Fibroblast of mammary gland (primary cell): ENCODE data around the gene LRBA.
"Not testable (repeated sequence)": the region's sequence is repeated elsewhere in the genome, so short reads cannot be mapped to it uniquely, and the experiment has no call there.

Experiments used
- DNase-seq: peaks from one replicate; pipeline ENCODE4 v3.0.0-alpha.2; 2010; ENCODE audit warnings: low read depth
- H3K4me3 ChIP-seq: 2 replicates; pipeline ENCODE4 v1.5.1; 2011; ENCODE audit warnings: low read depth, mild to moderate bottlenecking, low read length, moderate library complexity; ENCODE audit not compliant: control insufficient read depth
- TF ChIP-seq, protein P1 (sequence below): conservative IDR thresholded peaks from 2 replicates; pipeline ENCODE4 v1.5.1; 2011; ENCODE audit warnings: low read depth, low read length, inconsistent platforms; ENCODE audit not compliant: control insufficient read depth, insufficient read depth

LRBA gene

DNA sequence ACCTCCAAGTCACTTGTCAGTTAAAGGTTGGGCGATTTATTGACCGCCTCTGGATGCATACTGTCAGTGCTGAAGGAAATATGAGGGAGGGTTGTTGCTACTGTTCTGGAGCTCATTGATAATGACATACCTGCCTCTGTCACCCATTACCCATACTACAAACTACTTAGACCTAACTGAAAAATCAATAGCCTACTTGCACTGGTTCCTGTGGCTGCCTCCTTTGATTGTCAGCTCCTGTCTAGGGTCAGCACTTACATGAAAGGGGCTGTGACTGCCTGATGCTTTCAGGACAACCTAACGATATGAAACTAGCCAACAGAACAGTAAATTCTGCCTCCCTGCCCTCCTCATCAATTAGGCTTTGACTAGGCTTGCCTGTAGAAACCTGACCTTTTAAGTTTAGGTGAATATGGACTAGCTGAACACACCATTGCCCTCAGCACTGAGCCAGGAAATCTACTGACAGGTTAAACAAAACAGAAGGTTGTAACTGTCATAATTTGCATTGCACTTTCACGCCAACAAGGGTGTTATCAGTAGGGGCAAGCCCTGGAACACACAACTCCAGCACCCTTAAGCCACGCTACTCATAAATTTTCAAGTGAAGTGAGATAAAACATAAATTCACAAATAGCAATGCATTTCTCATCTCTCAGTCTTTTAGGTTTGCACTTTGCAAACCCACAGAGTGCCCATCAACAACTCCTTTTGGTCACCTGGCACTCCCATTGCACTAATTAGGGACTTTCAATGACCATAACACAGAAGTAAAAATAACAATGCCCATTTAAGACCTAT, 442.2 kb downstream of the LRBA start:
- no peak for DNase-seq
- no peak overlapping the region for H3K4me3 ChIP-seq
- TF ChIP-seq, protein P1, sequence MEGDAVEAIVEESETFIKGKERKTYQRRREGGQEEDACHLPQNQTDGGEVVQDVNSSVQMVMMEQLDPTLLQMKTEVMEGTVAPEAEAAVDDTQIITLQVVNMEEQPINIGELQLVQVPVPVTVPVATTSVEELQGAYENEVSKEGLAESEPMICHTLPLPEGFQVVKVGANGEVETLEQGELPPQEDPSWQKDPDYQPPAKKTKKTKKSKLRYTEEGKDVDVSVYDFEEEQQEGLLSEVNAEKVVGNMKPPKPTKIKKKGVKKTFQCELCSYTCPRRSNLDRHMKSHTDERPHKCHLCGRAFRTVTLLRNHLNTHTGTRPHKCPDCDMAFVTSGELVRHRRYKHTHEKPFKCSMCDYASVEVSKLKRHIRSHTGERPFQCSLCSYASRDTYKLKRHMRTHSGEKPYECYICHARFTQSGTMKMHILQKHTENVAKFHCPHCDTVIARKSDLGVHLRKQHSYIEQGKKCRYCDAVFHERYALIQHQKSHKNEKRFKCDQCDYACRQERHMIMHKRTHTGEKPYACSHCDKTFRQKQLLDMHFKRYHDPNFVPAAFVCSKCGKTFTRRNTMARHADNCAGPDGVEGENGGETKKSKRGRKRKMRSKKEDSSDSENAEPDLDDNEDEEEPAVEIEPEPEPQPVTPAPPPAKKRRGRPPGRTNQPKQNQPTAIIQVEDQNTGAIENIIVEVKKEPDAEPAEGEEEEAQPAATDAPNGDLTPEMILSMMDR: no peak

DNA sequence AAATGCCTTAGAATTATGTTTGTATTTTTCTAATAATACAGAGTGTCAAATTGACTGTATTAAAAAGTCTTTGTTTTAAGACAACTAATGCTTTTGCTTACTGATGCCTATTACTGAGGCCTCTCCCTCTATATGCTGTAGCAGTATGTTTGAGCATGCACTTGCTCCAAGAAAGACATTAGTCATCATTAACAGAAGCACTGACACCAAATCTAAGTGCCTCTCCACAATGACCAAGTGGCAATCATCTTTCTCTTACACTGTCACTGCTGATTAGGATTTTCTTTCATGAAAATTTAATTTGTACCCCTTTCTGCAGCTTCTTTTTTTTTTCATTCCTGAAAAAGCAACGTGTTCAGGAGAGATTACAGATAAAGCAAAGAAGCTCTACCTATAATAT, 444.2 kb downstream of the LRBA start:
- H3K4me3 ChIP-seq: no peak overlapping the region
- TF ChIP-seq, protein P1: no peak
- no peak for DNase-seq

DNA sequence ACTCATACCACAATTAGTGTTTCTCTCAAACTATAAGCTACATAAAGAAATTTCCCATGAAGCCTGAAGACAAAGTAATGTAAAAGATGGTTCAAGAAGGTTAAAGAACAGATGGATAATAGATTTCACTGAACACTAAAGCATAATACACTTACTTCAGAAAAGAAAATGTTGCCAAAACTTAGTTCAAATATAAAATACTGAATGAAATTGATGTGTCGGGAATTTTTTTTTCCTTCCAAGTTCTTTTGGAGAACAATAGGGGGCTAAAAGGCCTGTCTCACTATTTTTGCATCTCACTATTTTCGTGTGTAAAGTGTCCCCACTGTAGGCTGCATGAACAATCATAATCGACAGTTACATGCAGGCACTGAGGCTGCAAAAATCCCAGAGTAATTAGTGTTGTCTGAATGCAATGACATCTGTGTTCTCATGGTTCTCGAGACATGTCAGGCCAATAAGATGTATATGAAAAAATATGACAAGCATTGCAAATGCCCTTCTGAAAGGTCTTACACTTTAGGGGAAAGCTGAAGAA, 445.0 kb downstream of the LRBA start:
- H3K4me3 ChIP-seq: no peak overlapping the region
- no peak for DNase-seq
- TF ChIP-seq, protein P1: no peak

DNA sequence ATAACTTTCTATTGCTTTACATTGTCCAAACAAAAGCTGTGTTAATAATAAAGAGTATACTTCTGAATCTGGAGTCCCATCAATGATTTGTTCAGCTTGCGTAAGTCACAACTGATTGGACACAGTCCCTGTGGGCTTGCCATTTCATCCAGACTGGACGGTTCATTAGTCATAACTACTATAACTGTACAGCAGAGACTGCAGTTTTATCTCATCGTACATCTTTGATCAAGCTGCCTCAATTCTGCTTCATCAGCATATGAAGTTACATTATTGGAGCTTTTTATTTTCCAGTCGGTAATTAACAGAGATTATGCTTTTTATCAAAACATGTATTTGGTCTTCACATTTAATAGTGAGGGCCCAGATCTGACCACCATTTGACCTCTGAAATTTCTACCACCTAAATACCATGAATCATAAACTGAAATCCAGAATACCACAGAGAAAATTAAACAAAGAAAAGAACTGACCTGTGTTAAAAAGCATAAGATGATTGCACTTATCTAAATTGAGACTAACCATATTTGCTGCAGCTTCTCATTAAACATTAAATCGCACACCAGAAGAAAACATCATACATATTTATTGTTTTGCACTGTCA, 445.6 kb downstream of the LRBA start:
- H3K4me3 ChIP-seq: no peak overlapping the region
- TF ChIP-seq, protein P1: no peak
- DNase-seq: peak; percentile 83

DNA sequence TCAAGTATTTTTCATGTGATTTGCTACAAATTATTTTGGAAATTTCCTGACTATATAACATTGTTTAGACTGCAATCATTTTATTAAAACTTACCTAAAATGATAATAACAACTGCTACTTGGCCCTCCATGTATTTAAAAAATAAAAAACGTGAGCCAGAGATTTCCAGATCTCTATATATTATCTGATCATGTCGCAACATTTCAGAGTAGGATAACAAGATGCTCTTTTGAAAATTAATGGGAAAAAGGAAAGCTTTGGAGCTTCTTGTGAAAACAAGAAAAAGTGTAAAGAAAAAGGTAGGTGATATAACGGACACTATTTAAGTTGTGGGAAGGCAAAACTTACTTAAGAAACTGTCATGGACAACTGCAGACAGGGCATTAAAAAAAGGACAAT, 448.0 kb downstream of the LRBA start:
- TF ChIP-seq, protein P1: no peak
- no peak for DNase-seq
- no peak overlapping the region for H3K4me3 ChIP-seq

DNA sequence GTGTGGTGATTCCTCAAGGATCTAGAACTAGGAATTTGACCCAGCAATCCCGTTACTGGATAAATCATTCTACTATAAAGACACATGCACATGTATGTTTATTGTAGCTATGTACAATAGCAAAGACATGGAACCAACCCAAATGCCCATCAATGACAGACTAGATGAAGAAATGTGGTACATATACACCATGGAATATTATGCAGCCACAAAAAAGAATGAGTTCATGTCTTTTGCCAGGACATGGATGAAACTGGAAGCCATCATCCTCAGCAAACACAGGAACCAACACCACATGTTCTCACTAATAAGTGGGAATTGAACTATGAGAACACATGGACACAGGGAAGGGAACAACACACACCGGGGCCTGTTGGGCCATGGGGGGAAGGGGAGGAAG, 450.1 kb downstream of the LRBA start:
- not testable (repeated sequence) for DNase-seq, H3K4me3 ChIP-seq

DNA sequence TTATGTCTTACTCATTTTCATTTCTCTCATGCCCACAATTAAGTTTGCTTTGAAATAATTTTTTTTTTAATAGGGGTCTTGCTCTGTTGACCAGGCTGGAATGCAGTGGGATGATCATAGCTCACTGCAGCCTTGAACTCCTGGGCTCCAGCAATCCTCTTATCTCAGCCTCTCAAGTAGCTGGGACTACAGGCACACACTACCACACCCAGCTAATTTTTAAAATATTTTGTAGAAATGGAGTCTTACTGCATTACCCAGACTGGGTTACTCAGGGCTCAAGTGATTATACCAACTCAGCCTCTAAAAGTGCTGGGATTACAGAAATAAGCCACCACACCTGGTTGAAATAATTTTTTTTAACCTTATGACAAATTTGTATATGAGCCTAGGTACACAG, 452.3 kb downstream of the LRBA start:
- H3K4me3 ChIP-seq: no peak overlapping the region
- TF ChIP-seq, protein P1: no peak
- DNase-seq: no peak
